Sciatic nerve (tissue), 2 donors: ENCODE data around the gene BUD13. TPM values are rescaled to one million over a fixed set of nuclear protein-coding genes. Genes with fewer than 3 reads are reported as not detected.
A peak's percentile ranks its signal among the peaks of the same experiment; 100 is the strongest.
"Not testable (repeated sequence)": the region's sequence is repeated elsewhere in the genome, so short reads cannot be mapped to it uniquely, and the experiment has no call there.

Experiments
- ATAC-seq: fragments of 200-7000 bp; cut with Tn5 transposase; one replicate; pipeline ENCODE4 v1.9.1; 2020; ENCODE audit warnings: mild to moderate bottlenecking, moderate library complexity
- DNase-seq: peaks from one replicate; pipeline ENCODE4 v3.0.0-alpha.2; 2020; ENCODE audit warnings: low spot score
- intact Hi-C: fragments of 100-400 bp; cut with DNase I; formaldehyde crosslinking; loops from one replicate; pipeline ENCODE4 v1.14.2; 2022
- total RNA-seq: library from RNA; stranded (reverse); fragmentation: NEBNext Ultra II Directional; extraction: Animal tissue kit (Norgen Biotek cat#: 25700); gene quantifications from one replicate; pipeline ENCODE4 v1.2.1, GENCODE V29; 2021
- donor health status: DM: no; HTN: no; CAD: no.
- donor health status: DM: no; HTN: no; CAD: no.

BUD13 gene
- total RNA-seq, 1 donor from 2014 or later = 16.9 TPM

DNA sequence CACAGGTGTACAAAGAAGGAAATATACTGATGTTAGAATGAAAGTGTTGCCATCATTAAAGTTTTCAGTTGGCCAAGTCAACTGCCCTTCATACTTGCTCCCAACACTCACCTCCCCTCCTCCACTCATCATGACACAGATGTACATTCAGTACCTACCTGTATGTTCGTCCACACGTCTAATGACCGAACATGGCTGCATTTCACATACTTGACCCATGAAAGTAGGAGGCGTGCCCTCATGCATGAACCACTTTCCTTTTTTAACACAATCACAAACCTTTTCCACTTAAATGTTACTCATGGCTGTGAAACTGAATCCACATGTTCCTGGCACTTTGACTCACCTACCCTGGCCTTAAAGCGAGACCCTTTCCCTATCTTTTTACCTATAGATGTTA, 3.2 kb upstream of the BUD13 start:
- DNase-seq (no peak), ATAC-seq (no peak)
- intact Hi-C loops = no loop called here

DNA sequence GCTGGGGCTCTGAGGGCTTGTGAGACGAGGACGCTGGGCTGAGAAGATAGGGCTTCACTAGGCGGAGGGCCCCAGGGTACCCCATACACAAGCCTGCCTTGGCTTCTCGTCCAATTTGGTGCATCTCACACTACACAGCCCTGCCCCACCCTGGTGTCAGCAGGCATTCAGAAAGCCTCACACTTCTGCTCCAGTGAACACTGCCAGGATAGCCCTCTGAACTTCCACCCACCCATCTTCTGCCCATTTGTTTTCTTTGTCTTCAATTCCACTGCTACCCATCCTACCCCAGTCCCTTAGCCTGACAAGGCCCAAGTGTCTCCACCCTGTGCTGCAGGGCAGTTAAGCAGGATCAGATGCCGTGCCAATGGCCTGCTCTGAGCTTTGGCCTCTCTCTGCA, 1.9 kb upstream of the BUD13 start:
- DNase-seq (no peak), ATAC-seq (no peak)
- intact Hi-C loops = no loop called here

- DNase-seq (no peak), ATAC-seq (peak; percentile 69)
- intact Hi-C loops = no loop called here
These were observed 663 bp upstream of the BUD13 start for GRCh38 chr11:116773203-116774097.

DNA sequence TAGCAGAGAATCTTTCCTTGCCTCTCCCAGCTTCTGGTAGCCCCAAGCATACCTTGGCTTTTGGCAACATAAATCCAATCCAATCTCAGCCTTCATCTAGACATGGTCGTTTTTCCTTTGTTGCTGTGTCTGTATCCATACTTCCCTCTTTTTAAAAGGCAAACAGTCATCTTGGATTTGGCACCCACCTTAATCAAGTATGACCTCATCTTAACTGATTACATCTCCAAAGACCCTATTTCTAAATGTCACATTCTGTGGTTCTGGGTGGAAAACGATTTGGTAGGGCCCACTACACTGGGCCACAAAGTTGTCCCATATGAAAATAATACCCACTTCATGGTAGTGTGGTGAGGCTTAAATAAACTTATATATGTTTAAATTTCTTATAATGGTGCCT, 852 bp downstream of the BUD13 start:
- ATAC-seq (no peak), DNase-seq (no peak)
- intact Hi-C loops = no loop called here

DNA sequence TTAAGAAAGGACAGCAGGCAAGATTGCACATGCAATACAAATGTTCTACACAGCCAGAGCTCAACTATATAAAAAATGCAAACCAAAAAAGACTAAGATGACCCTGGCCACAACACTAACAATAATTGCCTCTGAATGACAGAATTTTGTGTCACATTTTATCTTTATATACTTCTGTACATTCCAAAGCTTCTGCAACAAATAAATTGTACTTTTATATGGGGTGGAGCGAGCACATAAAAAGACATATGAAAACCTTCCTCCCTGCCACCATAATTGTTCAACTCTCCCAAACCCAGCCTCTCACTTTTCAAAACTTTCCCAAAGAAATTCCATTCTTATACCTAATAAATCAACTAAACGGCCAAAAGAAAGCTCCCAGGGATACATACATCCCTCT, 10.7 kb downstream of the BUD13 start:
- ATAC-seq (no peak), DNase-seq (no peak)
- intact Hi-C loops = no loop called here

- DNase-seq, intact Hi-C loops, ATAC-seq: not testable (repeated sequence)
These were observed 16.7 kb downstream of the BUD13 start for GRCh38 chr11:116756044-116756443.

GRCh38 chr11:116750070-116750718, 22.6 kb downstream of the BUD13 start:
- DNase-seq = no peak
- no peak for ATAC-seq
- intact Hi-C loops = no loop called here

DNA sequence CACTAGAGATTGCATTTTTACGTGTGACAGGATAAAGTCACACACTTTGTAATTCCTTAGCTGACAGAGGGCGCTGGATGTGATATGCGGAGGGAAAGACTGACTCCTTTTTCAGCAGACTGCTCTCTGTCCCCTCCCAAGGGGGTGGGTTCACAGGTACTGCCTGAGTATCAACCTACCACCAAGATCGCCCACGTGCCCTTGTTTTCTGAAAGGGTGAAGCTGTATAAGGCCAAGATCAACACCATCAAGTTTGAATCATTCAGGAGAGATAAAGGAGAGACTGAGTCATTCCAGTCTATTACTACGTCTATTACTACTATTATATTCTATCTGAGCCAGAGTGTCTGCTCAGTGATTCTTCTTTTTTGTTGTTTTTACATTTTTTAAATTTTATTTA, 30.7 kb downstream of the BUD13 start:
- intact Hi-C loops = no loop called here
- DNase-seq (no peak), ATAC-seq (peak; percentile 23)

- intact Hi-C loops = no loop called here
- DNase-seq (no peak), ATAC-seq (no peak)
These were observed 32.0 kb downstream of the BUD13 start for GRCh38 chr11:116740741-116741140.

- ATAC-seq (no peak), DNase-seq (no peak)
- intact Hi-C loops = no loop called here
These were observed 33.8 kb downstream of the BUD13 start for GRCh38 chr11:116738975-116739374.

- DNase-seq = no peak
- ATAC-seq = no peak
- intact Hi-C loops = no loop called here
These were observed 36.0 kb downstream of the BUD13 start for GRCh38 chr11:116736763-116737162.

DNA sequence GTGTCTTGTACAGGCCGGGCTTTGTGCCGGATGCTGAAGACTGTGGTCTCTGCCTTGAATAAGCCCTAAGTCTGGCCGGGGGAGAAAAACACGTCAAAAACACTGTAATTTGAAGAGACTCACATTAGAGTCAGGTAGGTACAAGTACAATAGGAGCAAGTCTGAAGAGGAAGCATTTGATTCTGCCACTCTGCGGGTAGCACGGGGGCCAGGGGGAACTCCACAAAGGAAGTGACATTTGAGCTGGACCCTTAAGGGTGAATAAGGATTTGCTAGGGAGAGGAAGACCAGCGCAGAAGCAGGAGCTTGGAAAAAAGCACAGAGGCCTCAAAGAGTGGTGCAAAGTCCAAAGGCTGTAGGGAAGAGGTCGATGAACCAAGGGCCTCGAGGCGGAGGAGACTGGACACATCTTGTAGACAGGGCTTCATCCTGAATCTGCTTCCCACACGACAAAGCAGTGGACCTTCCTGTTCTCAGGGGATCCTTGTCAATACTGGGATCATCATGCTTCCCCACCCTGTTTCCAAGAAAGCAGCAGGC, 38.7 kb downstream of the BUD13 start:
- intact Hi-C loops = no loop called here
- no peak for ATAC-seq

DNA sequence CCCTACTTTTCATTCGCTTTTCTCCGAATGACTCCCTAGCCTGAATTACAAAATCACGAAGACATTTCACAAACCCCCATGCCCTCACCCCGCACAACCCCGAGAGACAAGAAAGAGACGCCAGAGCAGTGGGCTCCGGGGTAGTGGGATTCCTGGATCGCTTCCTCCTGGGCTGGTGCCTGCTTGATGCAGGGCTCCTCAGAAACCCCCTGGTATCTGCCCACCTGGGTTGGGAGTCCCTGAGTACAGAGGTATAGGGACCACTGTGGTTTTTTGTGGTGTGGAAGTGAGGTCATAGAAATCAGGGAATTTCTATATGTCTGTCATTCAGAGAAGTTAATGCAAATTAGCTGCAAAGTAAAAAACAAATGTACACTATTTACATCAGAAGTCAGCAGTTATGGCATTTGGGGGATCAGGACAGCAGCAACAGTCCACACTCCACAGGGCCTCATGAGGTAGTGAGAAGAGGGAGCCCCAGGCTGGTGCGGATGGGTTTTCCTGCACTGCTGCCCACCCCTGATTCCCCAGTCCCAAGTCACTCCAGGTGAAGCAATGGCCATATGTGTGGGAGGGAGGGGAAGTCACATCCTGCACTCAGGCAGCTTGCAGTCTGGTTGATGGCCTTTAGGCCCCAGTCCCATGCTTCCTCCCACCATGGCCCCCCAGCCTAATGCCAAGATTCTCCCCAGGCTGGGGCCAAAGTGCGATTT, 39.6 kb downstream of the BUD13 start:
- ATAC-seq (no peak), DNase-seq (no peak)
- intact Hi-C loops = no loop called here

More for the DNA sequence above, 38.7 kb downstream of the BUD13 start:
- no peak for DNase-seq

DNA sequence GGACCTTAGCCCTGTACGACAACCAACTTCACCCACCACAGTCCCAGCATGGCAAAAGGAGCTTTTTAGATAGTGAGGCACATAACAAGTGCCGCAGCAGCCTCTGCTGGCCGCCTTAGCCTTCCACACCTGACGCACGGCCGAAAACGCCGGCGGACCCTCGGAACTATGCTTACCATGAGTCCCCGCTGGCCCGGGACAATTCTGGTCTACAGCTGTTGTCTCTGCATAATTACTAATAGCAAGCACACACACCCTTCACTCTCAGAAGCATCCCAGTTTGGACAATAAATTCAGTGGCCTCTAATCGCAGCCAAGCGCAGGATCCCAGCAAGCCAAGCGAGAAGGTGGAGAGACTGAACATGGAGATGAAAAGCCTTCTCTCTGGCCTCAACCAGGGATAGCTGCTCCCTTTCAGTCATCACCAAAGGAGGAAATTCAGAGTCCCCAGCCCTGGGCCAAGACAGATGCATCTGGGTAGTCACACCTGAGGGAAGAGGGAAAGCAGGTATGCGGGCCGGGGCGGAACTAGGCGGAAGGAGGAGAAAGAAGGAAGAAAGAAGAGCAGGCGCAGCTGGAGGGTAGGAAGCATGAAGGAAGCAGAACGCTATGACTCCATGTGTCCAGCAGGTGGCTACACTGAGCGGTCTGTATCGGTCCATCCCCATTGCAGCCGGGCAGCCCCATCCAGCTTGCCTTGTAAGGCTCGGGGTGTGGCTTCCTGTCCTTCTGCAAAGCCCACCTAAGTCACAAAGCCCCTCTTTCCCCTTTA, 40.3 kb downstream of the BUD13 start:
- intact Hi-C loops = no loop called here
- ATAC-seq (peak; percentile 79), DNase-seq (peak; percentile 72)

DNA sequence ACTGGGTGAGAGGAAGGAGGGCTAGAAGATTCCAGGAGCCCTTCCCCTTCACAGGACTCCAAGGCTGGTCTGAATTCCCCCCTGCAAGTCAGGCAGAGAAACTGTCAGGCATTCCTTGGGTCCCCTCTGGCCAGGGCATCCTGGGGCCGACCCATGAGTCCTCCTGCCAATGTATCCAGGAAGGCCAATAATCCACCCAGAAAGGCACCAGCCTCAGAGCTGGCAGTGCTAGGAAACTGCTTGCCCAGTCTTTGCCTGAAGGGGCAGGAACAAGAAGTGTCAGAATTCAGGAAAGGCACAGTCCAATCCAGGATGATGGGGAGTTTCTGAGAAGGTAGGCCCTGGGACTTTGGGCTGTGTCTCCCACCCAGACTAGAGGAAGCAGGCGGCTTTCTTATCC, 41.0 kb downstream of the BUD13 start:
- no peak for ATAC-seq
- intact Hi-C loops = no loop called here

DNA sequence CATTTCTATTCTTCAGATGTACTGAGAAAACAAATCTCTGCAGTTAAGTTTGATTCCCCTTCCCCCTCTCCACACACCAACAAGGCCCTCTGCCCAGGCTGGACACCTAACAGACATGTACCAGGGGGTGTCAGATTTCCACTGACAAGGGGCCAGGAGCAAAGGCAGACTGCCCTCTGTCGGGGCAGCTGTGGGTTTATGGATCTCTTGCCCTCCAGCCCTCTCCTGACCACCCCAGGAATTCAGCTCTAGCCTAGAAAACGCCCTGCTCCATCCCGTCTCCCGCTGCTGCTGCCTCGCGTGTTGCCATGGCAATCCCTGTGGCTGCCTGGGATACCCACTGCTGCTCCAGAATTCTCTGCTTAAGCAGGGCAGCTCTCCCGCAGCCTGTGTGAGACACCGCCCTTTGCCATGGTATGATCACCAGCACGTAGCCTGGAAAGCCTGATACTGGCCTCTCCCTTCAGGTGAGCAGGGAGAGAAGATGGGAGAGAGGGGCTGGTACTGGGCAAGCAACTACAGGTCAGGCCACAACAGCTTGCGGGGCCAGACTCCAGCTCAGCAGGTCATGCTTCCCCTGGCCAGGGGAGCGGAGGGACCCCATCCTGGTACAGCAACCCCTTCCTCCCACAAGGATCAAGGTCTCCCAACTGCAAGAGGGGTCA, 41.6 kb downstream of the BUD13 start:
- intact Hi-C loops = no loop called here
- peak; percentile 55 for DNase-seq
- ATAC-seq = peak; percentile 31

More for the DNA sequence above, 41.0 kb downstream of the BUD13 start:
- DNase-seq = no peak

DNA sequence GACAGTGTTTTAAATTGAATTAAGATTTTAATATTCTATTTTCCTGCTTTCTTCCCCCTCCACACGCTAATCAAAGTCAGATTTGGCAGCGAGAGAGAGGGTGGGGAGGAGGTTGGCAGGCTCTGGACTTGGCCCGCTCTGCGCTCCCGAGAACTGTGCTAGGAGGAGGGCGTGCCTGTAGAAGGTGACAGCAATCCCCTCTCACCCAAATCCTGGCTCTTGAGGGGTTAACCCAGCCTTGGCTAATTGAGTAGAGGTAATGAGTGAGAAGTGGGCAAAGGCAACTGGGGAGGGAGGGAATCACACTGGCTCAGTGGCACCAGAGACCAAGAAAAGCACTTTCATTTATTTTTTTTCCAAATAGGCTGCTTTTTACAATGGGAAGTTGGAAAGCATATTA, 42.2 kb downstream of the BUD13 start:
- ATAC-seq = no peak
- DNase-seq = peak; percentile 45
- intact Hi-C loops = no loop called here

DNA sequence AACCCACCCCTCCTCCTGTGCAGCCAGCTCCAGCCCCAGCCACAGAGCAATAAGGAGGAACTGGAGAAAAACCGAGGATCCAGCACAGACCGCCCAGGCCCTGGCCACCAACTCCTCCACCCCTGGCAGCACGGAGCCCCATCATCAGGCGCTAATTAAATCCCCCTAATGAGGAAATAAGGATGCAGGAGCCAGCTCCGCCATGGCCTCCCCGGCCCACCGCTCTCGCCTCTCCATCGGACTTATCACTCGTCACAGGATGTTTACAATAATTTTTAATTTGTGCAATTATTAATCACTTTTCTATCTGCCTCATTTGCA, 42.6 kb downstream of the BUD13 start:
- ATAC-seq = no peak
- DNase-seq = peak; percentile 49
- intact Hi-C loops = no loop called here
